ENCODE data around the gene FGF14.

GRCh38 chr13:102214956-102215355 lies 186.9 kb downstream of the FGF14 start:
- TF ChIP-seq CTCF (IDR thresholded peaks at IDR 0.05), result no peak
- TF ChIP-seq POLR2AphosphoS5 (IDR thresholded peaks at IDR 0.05), result no peak
- no peak for TF ChIP-seq POLR2A (IDR thresholded peaks at IDR 0.05)
